AG09319 (cell line): ENCODE data around the gene CMTM8.
"Not testable (repeated sequence)": the region's sequence is repeated elsewhere in the genome, so short reads cannot be mapped to it uniquely, and the experiment has no call there.

Experiments used
- DNase-seq: peaks from one replicate; pipeline ENCODE4 v3.0.0-alpha.2; 2010; ENCODE audit warnings: low read depth; ENCODE audit errors: extremely low read depth
- TF ChIP-seq, protein P1 (sequence below): IDR thresholded peaks from 2 replicates; pipeline ENCODE4 v1.5.1; 2011; ENCODE audit warnings: low read depth, mild to moderate bottlenecking, inconsistent platforms, low read length, moderate library complexity

CMTM8 gene

DNA sequence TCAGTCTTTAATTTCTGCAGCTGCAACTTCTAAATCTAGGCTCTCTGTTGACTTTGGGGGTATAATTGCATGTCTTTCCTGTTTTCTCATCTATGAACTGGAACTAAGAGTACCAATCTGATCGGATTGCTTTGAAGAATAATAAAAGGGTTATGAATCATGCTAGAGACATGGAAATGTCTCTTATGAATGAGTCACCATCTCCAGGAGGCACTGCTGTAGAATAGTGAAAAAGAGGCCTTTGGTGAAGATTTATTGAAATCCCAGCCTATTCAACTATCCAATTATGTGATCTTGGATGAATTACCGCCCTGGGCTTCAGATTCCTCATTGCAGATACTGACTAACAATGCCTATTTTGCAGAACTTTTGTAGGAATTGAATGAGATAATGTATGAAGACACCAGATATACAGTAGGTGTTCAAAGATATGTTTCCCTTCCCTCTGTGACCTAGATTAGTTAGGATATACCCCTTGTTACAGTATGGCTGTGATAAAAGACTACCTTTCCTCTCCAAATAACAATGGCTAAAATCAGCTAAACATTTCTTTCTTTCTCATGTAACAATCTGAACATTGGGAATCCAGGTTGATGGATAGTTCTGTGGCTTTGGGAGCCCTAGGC, 11.5 kb upstream of the CMTM8 start:
- no peak for DNase-seq
- TF ChIP-seq, protein P1, sequence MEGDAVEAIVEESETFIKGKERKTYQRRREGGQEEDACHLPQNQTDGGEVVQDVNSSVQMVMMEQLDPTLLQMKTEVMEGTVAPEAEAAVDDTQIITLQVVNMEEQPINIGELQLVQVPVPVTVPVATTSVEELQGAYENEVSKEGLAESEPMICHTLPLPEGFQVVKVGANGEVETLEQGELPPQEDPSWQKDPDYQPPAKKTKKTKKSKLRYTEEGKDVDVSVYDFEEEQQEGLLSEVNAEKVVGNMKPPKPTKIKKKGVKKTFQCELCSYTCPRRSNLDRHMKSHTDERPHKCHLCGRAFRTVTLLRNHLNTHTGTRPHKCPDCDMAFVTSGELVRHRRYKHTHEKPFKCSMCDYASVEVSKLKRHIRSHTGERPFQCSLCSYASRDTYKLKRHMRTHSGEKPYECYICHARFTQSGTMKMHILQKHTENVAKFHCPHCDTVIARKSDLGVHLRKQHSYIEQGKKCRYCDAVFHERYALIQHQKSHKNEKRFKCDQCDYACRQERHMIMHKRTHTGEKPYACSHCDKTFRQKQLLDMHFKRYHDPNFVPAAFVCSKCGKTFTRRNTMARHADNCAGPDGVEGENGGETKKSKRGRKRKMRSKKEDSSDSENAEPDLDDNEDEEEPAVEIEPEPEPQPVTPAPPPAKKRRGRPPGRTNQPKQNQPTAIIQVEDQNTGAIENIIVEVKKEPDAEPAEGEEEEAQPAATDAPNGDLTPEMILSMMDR, result no peak

DNA sequence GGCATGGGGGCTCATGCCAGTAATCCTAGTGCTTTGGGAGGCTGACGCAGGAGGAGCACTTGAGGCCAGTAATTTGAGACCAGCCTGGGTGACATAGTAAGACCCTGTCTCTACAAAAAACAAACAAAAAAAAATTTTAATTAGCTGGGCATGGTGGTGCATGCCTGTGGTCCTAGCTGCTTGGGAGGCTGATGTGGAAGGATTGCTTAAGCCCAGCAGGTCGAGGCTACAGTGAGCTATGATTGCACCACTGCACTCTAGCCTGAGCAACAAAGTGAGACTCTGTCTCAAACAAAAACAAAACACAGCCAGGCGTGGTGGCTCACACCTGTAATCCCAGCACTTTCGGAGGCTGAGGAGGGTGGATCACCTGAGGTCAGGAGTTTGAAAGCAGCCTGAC, 9.7 kb upstream of the CMTM8 start:
- not testable (repeated sequence) for DNase-seq

DNA sequence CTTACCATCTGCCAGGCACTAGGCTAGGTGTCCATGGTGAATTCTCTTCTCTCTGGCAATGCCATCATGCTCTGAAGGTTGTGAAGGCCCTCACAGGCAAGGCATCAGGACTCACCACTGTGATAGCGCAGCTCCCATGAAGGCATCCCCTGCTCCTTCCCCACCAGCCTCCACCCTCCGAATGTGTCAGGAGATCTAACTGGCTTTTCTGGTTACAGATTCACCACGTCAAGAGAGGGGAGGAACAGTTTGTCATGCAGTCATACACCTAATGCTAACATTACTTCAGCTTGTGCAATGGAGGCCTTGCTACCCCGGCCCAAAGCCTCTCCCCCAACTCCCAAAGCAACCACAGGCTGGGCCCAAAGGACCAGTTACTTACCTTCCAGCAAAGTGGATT, 8.9 kb upstream of the CMTM8 start:
- TF ChIP-seq, protein P1, result no peak
- no peak for DNase-seq

DNA sequence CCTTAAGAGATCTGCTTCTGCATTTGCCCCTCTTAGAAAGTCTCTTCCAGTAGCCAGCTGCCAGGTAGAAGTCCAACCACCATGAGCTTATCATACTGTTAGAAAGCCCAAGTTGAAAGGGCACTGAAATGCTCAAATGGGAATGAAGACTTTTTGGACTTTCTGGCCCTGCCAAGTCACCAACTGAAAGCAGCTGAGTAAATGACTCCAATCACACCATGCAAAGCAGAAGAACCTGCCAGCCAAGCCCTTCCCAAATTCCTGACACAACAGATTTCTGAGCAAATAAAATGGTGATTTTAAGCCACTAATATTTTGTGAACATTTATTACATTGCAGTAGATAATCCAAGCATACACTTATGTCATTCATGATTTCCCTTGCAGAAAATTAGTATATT, 2.1 kb upstream of the CMTM8 start:
- no peak for DNase-seq
- TF ChIP-seq, protein P1, result no peak

DNA sequence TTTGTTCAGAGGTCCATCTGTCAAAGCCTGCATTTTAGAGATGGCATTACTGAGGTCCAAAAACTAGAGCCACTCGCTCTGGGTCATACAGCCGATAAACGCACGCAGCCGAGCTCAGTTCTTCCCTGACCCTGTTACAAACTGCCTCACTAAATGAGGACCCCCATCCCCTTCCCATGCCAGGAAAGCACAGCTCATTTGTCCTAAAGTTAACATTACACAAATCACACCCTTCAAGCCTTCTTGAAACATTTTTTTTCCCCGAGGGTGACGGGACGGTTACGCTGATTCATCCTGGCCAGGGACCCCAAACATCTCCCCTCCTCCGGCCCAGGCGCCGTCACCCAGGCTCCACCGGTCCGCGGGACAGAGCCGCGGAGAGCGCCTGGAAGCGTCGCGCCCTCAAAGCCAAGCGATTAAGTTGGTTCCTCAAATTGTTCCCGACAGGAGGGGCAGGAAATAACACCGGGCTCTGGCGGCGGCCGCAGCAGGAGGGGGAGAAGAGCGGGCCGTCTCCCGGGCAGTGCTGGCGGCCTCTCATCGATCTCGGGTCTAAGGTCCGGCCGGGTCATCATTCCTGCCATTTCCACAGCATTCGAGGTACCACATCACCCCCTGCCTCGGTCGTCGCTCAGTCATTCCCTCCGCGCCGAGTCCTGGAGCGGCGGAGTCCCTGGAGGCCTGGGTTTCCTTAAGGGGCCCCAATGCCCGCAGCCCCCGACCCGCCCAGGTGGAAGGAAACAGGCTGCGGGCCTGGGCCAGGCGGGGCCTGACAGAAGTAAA, 619 bp upstream of the CMTM8 start:
- DNase-seq, result no peak
- TF ChIP-seq, protein P1, result no peak

DNA sequence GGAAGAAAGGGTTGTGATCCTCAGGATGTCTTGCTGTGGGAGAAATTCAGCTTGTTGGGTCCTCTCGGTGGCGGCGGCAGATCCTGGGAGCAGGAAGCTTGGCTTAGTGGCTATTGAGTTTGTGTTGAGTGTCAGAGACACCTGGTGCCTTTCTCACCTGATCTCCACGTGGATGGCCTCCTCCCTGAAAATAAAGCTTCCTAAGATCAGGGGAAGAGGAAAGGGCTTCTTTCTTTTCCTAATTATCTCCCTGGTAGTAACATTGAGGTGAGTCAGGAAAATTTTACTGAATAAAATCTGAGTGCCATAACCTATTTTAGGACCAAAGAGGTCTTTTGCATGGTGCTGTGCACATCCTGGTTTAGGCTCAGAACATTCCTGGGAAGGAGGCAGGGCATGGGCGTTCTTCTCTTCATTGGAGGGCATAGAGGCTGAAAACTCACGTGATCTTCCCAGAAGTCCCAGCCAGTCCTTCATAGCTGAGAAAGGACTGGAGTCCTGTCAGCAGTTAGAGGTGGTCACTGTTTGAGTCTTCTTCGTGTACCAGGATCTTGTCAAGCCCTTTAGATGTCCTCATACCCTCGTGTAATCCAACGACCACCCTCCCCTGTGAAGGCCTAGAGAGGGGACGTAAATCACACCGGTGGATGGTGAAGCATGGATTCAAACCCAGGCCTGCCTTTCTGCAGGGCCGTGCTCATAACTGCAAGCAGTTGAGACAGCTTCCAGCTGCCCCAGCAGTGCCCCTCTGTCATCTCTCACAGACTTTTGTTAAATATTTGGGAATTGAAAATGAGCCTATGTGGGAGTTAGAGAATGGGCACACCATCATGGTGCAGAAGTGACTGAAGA, 1.1 kb downstream of the CMTM8 start:
- no peak for DNase-seq
- TF ChIP-seq, protein P1, result no peak

DNA sequence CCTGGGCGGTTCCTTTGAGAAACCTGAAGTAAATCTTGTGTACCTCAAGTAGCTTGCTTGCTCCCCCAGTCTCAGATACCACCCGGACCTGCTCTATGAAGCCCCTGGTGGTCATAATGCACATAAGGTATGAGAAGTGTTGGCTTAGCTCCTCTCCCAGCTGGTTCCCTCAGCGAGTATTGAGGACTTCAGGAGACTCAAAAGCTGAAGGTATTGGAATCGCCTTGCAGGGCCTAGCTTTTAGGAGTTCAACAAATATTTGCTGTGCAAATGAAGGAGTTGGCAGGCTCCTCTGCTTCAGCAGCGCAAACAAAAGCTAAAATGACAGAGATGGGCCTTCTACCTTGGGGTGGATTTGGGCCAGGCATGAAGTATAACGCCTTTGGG, 1.7 kb downstream of the CMTM8 start:
- TF ChIP-seq, protein P1, result peak; percentile 11
- no peak for DNase-seq
